ENCODE data around the gene CINP.

DNA sequence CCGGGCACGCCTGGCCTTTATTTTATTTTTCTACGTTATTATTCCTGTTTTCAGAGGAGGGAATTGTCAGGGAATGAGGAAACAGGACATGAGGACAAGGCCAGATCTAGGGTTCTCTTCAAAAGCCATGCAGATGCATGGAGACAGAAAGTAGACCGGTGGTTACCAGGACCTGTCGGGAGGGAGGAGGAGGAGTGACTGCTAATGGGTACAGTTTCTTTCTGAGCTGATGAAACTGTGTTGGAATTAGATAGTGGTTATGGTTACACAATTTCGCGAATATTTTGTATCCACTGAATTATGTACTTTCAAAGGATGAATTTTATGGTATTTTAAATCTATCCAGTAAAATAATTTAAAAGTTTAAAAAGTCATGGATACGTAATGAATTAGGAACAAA lies 31.9 kb downstream of the CINP start:
- TF ChIP-seq, protein P1, sequence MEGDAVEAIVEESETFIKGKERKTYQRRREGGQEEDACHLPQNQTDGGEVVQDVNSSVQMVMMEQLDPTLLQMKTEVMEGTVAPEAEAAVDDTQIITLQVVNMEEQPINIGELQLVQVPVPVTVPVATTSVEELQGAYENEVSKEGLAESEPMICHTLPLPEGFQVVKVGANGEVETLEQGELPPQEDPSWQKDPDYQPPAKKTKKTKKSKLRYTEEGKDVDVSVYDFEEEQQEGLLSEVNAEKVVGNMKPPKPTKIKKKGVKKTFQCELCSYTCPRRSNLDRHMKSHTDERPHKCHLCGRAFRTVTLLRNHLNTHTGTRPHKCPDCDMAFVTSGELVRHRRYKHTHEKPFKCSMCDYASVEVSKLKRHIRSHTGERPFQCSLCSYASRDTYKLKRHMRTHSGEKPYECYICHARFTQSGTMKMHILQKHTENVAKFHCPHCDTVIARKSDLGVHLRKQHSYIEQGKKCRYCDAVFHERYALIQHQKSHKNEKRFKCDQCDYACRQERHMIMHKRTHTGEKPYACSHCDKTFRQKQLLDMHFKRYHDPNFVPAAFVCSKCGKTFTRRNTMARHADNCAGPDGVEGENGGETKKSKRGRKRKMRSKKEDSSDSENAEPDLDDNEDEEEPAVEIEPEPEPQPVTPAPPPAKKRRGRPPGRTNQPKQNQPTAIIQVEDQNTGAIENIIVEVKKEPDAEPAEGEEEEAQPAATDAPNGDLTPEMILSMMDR (IDR thresholded peaks at IDR 0.05; ENCODE audit: low read depth, low read length), result no peak
- no peak for TF ChIP-seq EZH2phosphoT487 (IDR thresholded peaks at IDR 0.05; ENCODE audit: low read depth)

All from OCI-LY3 (cell line).